ENCODE measurements around the gene NTM.

NTM gene

GRCh38 chr11:132008226-132008625, 637.8 kb downstream of the NTM start:
- no peak for DNase-seq (ENCODE audit: low spot score)

GRCh38 chr11:132008872-132009271, 638.5 kb downstream of the NTM start:
- DNase-seq (ENCODE audit: low spot score): no peak

- DNase-seq (ENCODE audit: low spot score): no peak
Measured at GRCh38 chr11:132020001-132020400, 649.6 kb downstream of the NTM start.

- no peak for DNase-seq (ENCODE audit: low spot score)
Measured at GRCh38 chr11:132022285-132022684, 651.9 kb downstream of the NTM start.

GRCh38 chr11:132022733-132023478, 652.5 kb downstream of the NTM start:
- no peak for DNase-seq (ENCODE audit: low spot score)

- peak; percentile 43 for DNase-seq (ENCODE audit: low spot score)
Measured at GRCh38 chr11:132024587-132025295, 654.3 kb downstream of the NTM start.

GRCh38 chr11:132026746-132027145, 656.3 kb downstream of the NTM start:
- no peak for DNase-seq (ENCODE audit: low spot score)

- DNase-seq (ENCODE audit: low spot score): no peak
Measured at GRCh38 chr11:132028380-132029240, 658.2 kb downstream of the NTM start.

GRCh38 chr11:132030896-132031295, 660.5 kb downstream of the NTM start:
- DNase-seq (ENCODE audit: low spot score): no peak

GRCh38 chr11:132032555-132032954, 662.1 kb downstream of the NTM start:
- DNase-seq (ENCODE audit: low spot score): peak; percentile 47

GRCh38 chr11:132033051-132033450, 662.6 kb downstream of the NTM start:
- peak; percentile 24 for DNase-seq (ENCODE audit: low spot score)

- DNase-seq (ENCODE audit: low spot score): no peak
Measured at GRCh38 chr11:132035228-132035627, 664.8 kb downstream of the NTM start.

- no peak for DNase-seq (ENCODE audit: low spot score)
Measured at GRCh38 chr11:132035766-132036165, 665.4 kb downstream of the NTM start.

- DNase-seq (ENCODE audit: low spot score): no peak
Measured at GRCh38 chr11:132036220-132036619, 665.8 kb downstream of the NTM start.

GRCh38 chr11:132036746-132037466, 666.5 kb downstream of the NTM start:
- no peak for DNase-seq (ENCODE audit: low spot score)

GRCh38 chr11:132037467-132037862, 667.0 kb downstream of the NTM start:
- DNase-seq (ENCODE audit: low spot score): no peak

- no peak for DNase-seq (ENCODE audit: low spot score)
Measured at GRCh38 chr11:132037956-132038355, 667.5 kb downstream of the NTM start.

- DNase-seq (ENCODE audit: low spot score): no peak
Measured at GRCh38 chr11:132039521-132039920, 669.1 kb downstream of the NTM start.

GRCh38 chr11:132042296-132042695, 671.9 kb downstream of the NTM start:
- DNase-seq (ENCODE audit: low spot score): no peak

- no peak for DNase-seq (ENCODE audit: low spot score)
Measured at GRCh38 chr11:132043714-132044113, 673.3 kb downstream of the NTM start.

GRCh38 chr11:132045107-132045506, 674.7 kb downstream of the NTM start:
- no peak for DNase-seq (ENCODE audit: low spot score)

- no peak for DNase-seq (ENCODE audit: low spot score)
Measured at GRCh38 chr11:132046288-132046865, 676.0 kb downstream of the NTM start.

Measured in hepatic stellate cell (primary cell).